Upper lobe of left lung (tissue), 6 donors: ENCODE measurements around the gene TNFRSF21. TPM values are rescaled to one million over a fixed set of nuclear protein-coding genes. Genes with fewer than 3 reads are reported as not detected.

Source experiments
- ATAC-seq, 2 donors: fragments of 200-7000 bp; cut with Tn5 transposase; one replicate each; pipeline ENCODE4 v1.9.1; 2022; ENCODE audit warnings: mild to moderate bottlenecking in 2 of 2, moderate library complexity in 2 of 2; ENCODE audit not compliant: low FRiP score in 2 of 2
- DNase-seq, 2 donors: peaks; one replicate each; pipeline ENCODE4 v3.0.0-alpha.2; 2019 to 2020
- H3K27ac ChIP-seq, 4 donors: fragments of 200-600 bp; sonication (generic); one replicate each; pipeline ENCODE4 v1.5.1; 2016 to 2019
- H3K27me3 ChIP-seq, 4 donors: fragments of 200-600 bp; sonication (generic); one replicate each; pipeline ENCODE4 v1.5.1; 2017 to 2019
- H3K36me3 ChIP-seq, 4 donors: fragments of 200-600 bp; sonication (generic); one replicate each; pipeline ENCODE4 v1.5.1; 2016 to 2019
- H3K4me1 ChIP-seq, 4 donors: fragments of 200-600 bp; sonication (generic); one replicate each; pipeline ENCODE4 v1.5.1; 2018 to 2019
- H3K4me3 ChIP-seq, 4 donors: fragments of 200-600 bp; sonication (generic); one replicate each; pipeline ENCODE4 v1.5.1; 2017 to 2019; ENCODE audit warnings: mild to moderate bottlenecking in 2 of 4, moderate library complexity in 1 of 4
- H3K9me3 ChIP-seq, 4 donors: fragments of 200-600 bp; sonication (generic); one replicate each; pipeline ENCODE4 v1.5.1; 2018 to 2019
- CTCF ChIP-seq, 6 experiments: fragments of 450-650 bp in 4 of 6; fragments of 200-600 bp in 2 of 6; sonication (generic) in 2 of 6; IDR thresholded peaks; one replicate each; pipeline ENCODE4 v1.5.1; 2016 to 2019; ENCODE audit warnings: antibody characterized with exemption in 6 of 6
- EP300 ChIP-seq, 4 donors: sonication (generic); formaldehyde crosslinking; IDR thresholded peaks; one replicate each; pipeline ENCODE4 v1.5.1; 2017; ENCODE audit warnings: antibody characterized with exemption in 4 of 4, control low read depth in 2 of 4
- POLR2A ChIP-seq, 4 donors: fragments of 450-650 bp; IDR thresholded peaks; one replicate each; pipeline ENCODE4 v1.5.1; 2016 to 2017; ENCODE audit warnings: antibody characterized with exemption in 4 of 4, mild to moderate bottlenecking in 2 of 4
- POLR2AphosphoS5 ChIP-seq, 2 donors: sonication (generic); formaldehyde crosslinking; IDR thresholded peaks; one replicate each; pipeline ENCODE4 v1.5.1; 2017; ENCODE audit warnings: antibody characterized with exemption in 2 of 2
- WGBS, 2 donors: methylation state at CpG; one replicate each; pipeline ENCODE4 v1.1.5; 2017 to 2018; 5-methylcytosine and 5-hydroxymethylcytosine counted together
- total RNA-seq, 6 donors: library from RNA; depleted of rRNA in 4 of 6; stranded (reverse); fragments of >200 nt in 4 of 6; gene quantifications; one replicate each; pipeline versions ENCODE4 v1.1.0 to v1.2.1, GENCODE V29; 2016 to 2021
- donor health status: DM: no; HTN: no; CAD: no; lungs with moderate emphysema.
- donor health status: DM: no; HTN: yes; CAD: no; lungs with severe emphysema.

TNFRSF21 gene
- total RNA-seq, 6 donors from 2014 or later: 11.7 to 56.1 (median 20.6) TPM

GRCh38 chr6:47262231-47262630 lies 47.5 kb downstream of the TNFRSF21 start:
- no peak overlapping the region for H3K27ac ChIP-seq
- no peaks in the 10 kb centered on the region for H3K27me3 ChIP-seq
- 74 to 88% methylated on average over 1 of the region's 1 CpG for WGBS, 2 donors
- H3K4me3 ChIP-seq: no peak overlapping the region
- ATAC-seq (no peak), DNase-seq (no peak)
- no peak for TF ChIP-seq POLR2AphosphoS5 (IDR thresholded peaks at IDR 0.05)
- TF ChIP-seq EP300 (IDR thresholded peaks at IDR 0.05): no peak
- TF ChIP-seq CTCF (IDR thresholded peaks at IDR 0.05): no peak
- TF ChIP-seq POLR2A (IDR thresholded peaks at IDR 0.05): no peak
- no peaks in the 10 kb centered on the region for H3K36me3 ChIP-seq
- no peaks in the 10 kb centered on the region for H3K4me1 ChIP-seq
- H3K9me3 ChIP-seq: no peaks in the 10 kb centered on the region

GRCh38 chr6:47261191-47261590 lies 48.5 kb downstream of the TNFRSF21 start:
- Histone ChIP-seq H3K27ac (no peak overlapping the region), H3K9me3 (no peaks in the 10 kb centered on the region), H3K27me3 (no peaks in the 10 kb centered on the region), H3K36me3 (no peaks in the 10 kb centered on the region), H3K4me1 (no peaks in the 10 kb centered on the region), H3K4me3 (no peak overlapping the region)
- no peak for TF ChIP-seq EP300 (IDR thresholded peaks at IDR 0.05)
- 93 to 100% methylated on average over 1 of the region's 1 CpG for WGBS, 2 donors
- DNase-seq (no peak), ATAC-seq (peak in 1 of 2 donors; percentile 14)

GRCh38 chr6:47260021-47260420 lies 49.7 kb downstream of the TNFRSF21 start:
- 41 to 90% methylated on average over 4 of the region's 4 CpGs for WGBS, 2 donors

GRCh38 chr6:47258724-47259347 lies 50.9 kb downstream of the TNFRSF21 start:
- TF ChIP-seq EP300 (IDR thresholded peaks at IDR 0.05): no peak
- TF ChIP-seq POLR2AphosphoS5 (IDR thresholded peaks at IDR 0.05): no peak
- no peak for TF ChIP-seq POLR2A (IDR thresholded peaks at IDR 0.05)
- no peak for TF ChIP-seq CTCF (IDR thresholded peaks at IDR 0.05)
- 64 to 73% methylated on average over 3 of the region's 3 CpGs for WGBS, 2 donors
- Histone ChIP-seq H3K4me1 (no peaks in the 10 kb centered on the region), H3K27me3 (no peaks in the 10 kb centered on the region), H3K36me3 (no peaks in the 10 kb centered on the region), H3K9me3 (no peaks in the 10 kb centered on the region), H3K4me3 (no peak overlapping the region), H3K27ac (no peak overlapping the region)
- DNase-seq (no peak), ATAC-seq (no peak)

More at GRCh38 chr6:47260021-47260420, 49.7 kb downstream of the TNFRSF21 start:
- Histone ChIP-seq H3K4me3 (no peak overlapping the region), H3K27me3 (no peaks in the 10 kb centered on the region), H3K9me3 (no peaks in the 10 kb centered on the region), H3K4me1 (no peaks in the 10 kb centered on the region), H3K27ac (no peak overlapping the region), H3K36me3 (no peaks in the 10 kb centered on the region)
- DNase-seq (no peak), ATAC-seq (no peak)
- TF ChIP-seq EP300 (IDR thresholded peaks at IDR 0.05) (no peak), CTCF (IDR thresholded peaks at IDR 0.05) (no peak), POLR2AphosphoS5 (IDR thresholded peaks at IDR 0.05) (no peak), POLR2A (IDR thresholded peaks at IDR 0.05) (no peak)

GRCh38 chr6:47256981-47257730 lies 52.5 kb downstream of the TNFRSF21 start:
- DNase-seq: no peak
- ATAC-seq: no peak
- peaks cover 0 to 2% (median 0%) of the 10 kb centered on the region in 4 donors for H3K36me3 ChIP-seq
- H3K4me3 ChIP-seq: no peak overlapping the region
- H3K27me3 ChIP-seq: no peaks in the 10 kb centered on the region
- no peaks in the 10 kb centered on the region for H3K9me3 ChIP-seq
- TF ChIP-seq POLR2AphosphoS5 (IDR thresholded peaks at IDR 0.05): no peak
- no peak for TF ChIP-seq CTCF (IDR thresholded peaks at IDR 0.05)
- no peak for TF ChIP-seq EP300 (IDR thresholded peaks at IDR 0.05)
- TF ChIP-seq POLR2A (IDR thresholded peaks at IDR 0.05): no peak
- no peaks in the 10 kb centered on the region for H3K4me1 ChIP-seq
- H3K27ac ChIP-seq: no peak overlapping the region
- WGBS, 2 donors: 91 to 94% methylated on average over 6 of the region's 6 CpGs
